Tongue (tissue), 2 donors: ENCODE measurements around the gene RNF144B. TPM values are rescaled to one million over a fixed set of nuclear protein-coding genes. Genes with fewer than 3 reads are reported as not detected.

ENCODE experiments used
- DNase-seq: peaks from one replicate; pipeline ENCODE4 v3.0.0-alpha.2; 2015
- total RNA-seq: library from RNA; depleted of rRNA; stranded (reverse); fragments of >200 nt; gene quantifications from one replicate; pipeline ENCODE4 v1.2.3, GENCODE V29; 2014

Gene RNF144B
- total RNA-seq, 1 donor from 2014 or later = 41.2 TPM

DNA sequence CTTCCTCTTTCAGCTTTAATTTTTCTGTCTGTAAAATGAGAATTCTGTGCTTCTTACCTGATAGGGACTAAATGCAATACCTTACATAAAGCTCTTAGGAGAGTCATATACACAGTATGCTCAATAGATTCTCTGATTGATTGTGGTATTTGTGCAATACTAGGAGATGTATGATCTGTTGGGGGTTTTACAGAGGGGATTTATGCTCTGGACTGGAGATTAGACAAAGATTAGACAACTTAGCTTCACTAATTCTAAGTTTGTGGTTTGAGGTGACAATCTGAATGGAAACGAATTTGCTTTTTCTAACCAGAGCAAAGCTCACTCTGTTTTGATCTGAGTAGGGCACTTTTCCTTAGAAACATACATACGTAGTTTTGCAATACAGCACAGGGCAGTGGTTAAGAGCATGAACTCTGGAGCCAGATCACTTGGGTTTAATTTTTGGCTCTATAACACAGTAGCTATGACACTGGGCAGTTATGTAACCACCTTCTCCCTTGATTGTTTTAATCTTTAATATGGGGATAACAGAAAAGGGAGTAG lies 126.2 kb downstream of the RNF144B start:
- no peak for DNase-seq

DNA sequence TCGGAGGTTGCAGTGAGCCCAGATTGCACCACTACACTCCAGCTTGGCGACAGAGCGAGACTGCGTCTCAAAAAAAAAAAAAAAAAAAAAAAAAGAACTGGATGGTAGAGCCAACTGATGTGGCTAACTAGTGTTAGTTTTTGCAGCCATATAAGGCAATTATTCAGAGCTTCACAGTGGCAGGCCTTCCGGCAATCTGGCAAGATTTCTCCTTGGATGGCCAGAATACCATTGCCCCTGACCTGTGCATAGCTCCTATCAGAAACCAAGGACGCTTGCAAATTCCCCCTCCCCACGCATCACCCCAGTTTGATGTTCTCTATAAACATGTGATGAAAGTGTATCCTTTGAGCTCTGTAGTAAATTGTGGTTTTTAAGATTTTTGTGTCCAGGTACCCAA lies 127.0 kb downstream of the RNF144B start:
- DNase-seq = no peak

- no peak for DNase-seq
Measured at GRCh38 chr6:18515767-18516166, 128.6 kb downstream of the RNF144B start.

Other genes starting within 250 kb of the RNF144B start
- 4.2 TPM for gene TPMT, start 232.3 kb upstream of the RNF144B start, total RNA-seq
- 46.8 TPM for gene KDM1B, start 231.9 kb upstream of the RNF144B start, total RNA-seq
- 145 TPM for gene DEK, start 122.8 kb upstream of the RNF144B start, total RNA-seq